ENCODE measurements around the gene NECTIN1. TPM values are rescaled to one million over a fixed set of nuclear protein-coding genes. Genes with fewer than 3 reads are reported as not detected.

NECTIN1 gene
- total RNA-seq, 2 donors from 2014 or later, result 4.0 to 4.4 TPM

- no peaks in the 10 kb centered on the region for H3K9me3 ChIP-seq
- peaks cover 0 to 15% of the 10 kb centered on the region in 2 donors for H3K4me1 ChIP-seq
- peak; percentile 73 for DNase-seq (ENCODE audit: low spot score)
- no peak overlapping the region for H3K27ac ChIP-seq
- H3K4me3 ChIP-seq, result no peak overlapping the region
- TF ChIP-seq CTCF (IDR thresholded peaks at IDR 0.05), result peak; percentile 88 to 97
- H3K27me3 ChIP-seq, result no peaks in the 10 kb centered on the region
- no peaks in the 10 kb centered on the region for H3K36me3 ChIP-seq
These were observed 62.4 kb downstream of the NECTIN1 start for GRCh38 chr11:119666463-119667131.

- DNase-seq (ENCODE audit: low spot score), result no peak
- Histone ChIP-seq H3K9me3 (no peaks in the 10 kb centered on the region), H3K27ac (no peak overlapping the region), H3K4me3 (no peak overlapping the region), H3K4me1 (peaks cover 0 to 10% of the 10 kb centered on the region in 2 donors), H3K27me3 (no peaks in the 10 kb centered on the region), H3K36me3 (no peaks in the 10 kb centered on the region)
- no peak for TF ChIP-seq CTCF (IDR thresholded peaks at IDR 0.05)
These were observed 62.9 kb downstream of the NECTIN1 start for GRCh38 chr11:119666061-119666460.

- Histone ChIP-seq H3K4me1 (peaks cover 0 to 7% of the 10 kb centered on the region in 2 donors), H3K27me3 (no peaks in the 10 kb centered on the region), H3K36me3 (no peaks in the 10 kb centered on the region), H3K27ac (no peak overlapping the region), H3K9me3 (no peaks in the 10 kb centered on the region), H3K4me3 (no peak overlapping the region)
- no peak for DNase-seq (ENCODE audit: low spot score)
- no peak for TF ChIP-seq CTCF (IDR thresholded peaks at IDR 0.05)
These were observed 64.1 kb downstream of the NECTIN1 start for GRCh38 chr11:119664701-119665420.

- TF ChIP-seq CTCF (IDR thresholded peaks at IDR 0.05), result no peak
- DNase-seq (ENCODE audit: low spot score), result no peak
- H3K36me3 ChIP-seq, result no peaks in the 10 kb centered on the region
- H3K4me1 ChIP-seq, result peaks cover 0 to 7% of the 10 kb centered on the region in 2 donors
- H3K27me3 ChIP-seq, result no peaks in the 10 kb centered on the region
- no peaks in the 10 kb centered on the region for H3K9me3 ChIP-seq
- H3K4me3 ChIP-seq, result no peak overlapping the region
- no peak overlapping the region for H3K27ac ChIP-seq
These were observed 64.9 kb downstream of the NECTIN1 start for GRCh38 chr11:119664063-119664572.

GRCh38 chr11:119663279-119663678, 65.7 kb downstream of the NECTIN1 start:
- Histone ChIP-seq H3K9me3 (no peaks in the 10 kb centered on the region), H3K4me1 (peaks cover 0 to 7% of the 10 kb centered on the region in 2 donors), H3K4me3 (no peak overlapping the region), H3K27me3 (no peaks in the 10 kb centered on the region), H3K36me3 (no peaks in the 10 kb centered on the region), H3K27ac (no peak overlapping the region)
- no peak for DNase-seq (ENCODE audit: low spot score)
- no peak for TF ChIP-seq CTCF (IDR thresholded peaks at IDR 0.05)

All from right atrium auricular region (tissue), 2 donors.